ENCODE measurements around the gene DDRGK1. TPM values are rescaled to one million over a fixed set of nuclear protein-coding genes. Genes with fewer than 3 reads are reported as not detected.

The DDRGK1 gene
- total RNA-seq, 1 experiment from 2014 or later: 22.0 TPM

DNA sequence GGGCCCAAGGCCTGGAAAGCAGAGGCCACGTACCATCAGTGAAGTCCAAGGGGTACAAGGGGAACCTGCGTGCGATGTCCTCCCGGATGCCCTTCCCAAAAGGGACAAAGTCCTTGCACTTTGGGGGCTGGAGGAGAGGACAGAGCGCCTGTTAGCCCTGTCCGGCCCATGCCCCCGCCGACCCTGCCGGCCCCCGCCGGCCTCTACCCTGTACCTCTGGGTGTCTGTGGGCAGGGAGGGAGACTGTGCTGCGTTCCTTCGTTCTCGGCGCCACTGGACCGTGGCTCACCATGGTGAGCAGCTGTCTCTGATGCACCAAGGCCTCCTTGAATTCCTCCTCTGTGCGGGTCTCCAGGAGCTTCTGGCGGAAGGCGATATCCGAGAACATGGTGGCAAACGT lies 26.6 kb upstream of the DDRGK1 start:
- Histone ChIP-seq H3K9me2 (replicated peaks; ENCODE audit: insufficient read depth, low read length) (no peaks in the 10 kb centered on the region), H3K9ac (ENCODE audit: low read length) (no peak overlapping the region), H3K9me3 (ENCODE audit: low read length) (no peaks in the 10 kb centered on the region), H2AFZ (ENCODE audit: low read length) (no peak overlapping the region), H4K20me1 (ENCODE audit: insufficient read depth, low read depth, low read length) (no peaks in the 10 kb centered on the region), H3K27me3 (ENCODE audit: low read length) (no peaks in the 10 kb centered on the region), H3K4me2 (ENCODE audit: low read depth, low read length, poor library complexity, severe bottlenecking) (no peak overlapping the region), H3K4me1 (ENCODE audit: low read length) (no peaks in the 10 kb centered on the region), H3K27ac (ENCODE audit: low read length) (no peak overlapping the region), H3K4me3 (ENCODE audit: low read length) (no peak overlapping the region), H3K79me2 (ENCODE audit: low read length) (no peaks in the 10 kb centered on the region), H3K36me3 (ENCODE audit: insufficient read depth, low read length) (no peaks in the 10 kb centered on the region)
- no peak for DNase-seq

DNA sequence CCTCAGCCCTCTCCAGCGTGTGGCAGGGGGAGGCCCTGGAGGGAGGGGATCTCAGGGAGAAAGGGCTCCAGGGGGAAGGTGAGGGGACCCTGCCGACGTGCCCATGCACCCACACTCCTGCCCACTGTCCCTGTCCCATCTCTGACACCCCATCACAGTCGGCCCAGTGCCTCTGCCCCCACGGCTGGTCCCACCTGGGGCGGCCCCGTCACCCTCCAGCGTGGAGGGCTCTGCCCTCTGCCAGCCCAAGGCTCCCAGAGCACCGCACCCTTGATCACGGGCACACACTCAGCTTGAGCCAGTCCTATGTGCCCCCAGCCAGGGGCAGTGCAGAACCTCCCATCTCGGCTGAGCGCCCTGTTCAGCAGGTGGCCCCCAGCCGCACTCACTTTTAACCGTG lies 25.3 kb upstream of the DDRGK1 start:
- H3K27ac ChIP-seq (ENCODE audit: low read length): no peak overlapping the region
- no peaks in the 10 kb centered on the region for H3K9me2 ChIP-seq (replicated peaks; ENCODE audit: insufficient read depth, low read length)
- no peak overlapping the region for H3K4me3 ChIP-seq (ENCODE audit: low read length)
- no peaks in the 10 kb centered on the region for H3K36me3 ChIP-seq (ENCODE audit: insufficient read depth, low read length)
- no peak overlapping the region for H3K4me2 ChIP-seq (ENCODE audit: low read depth, low read length, poor library complexity, severe bottlenecking)
- DNase-seq: no peak
- no peaks in the 10 kb centered on the region for H3K4me1 ChIP-seq (ENCODE audit: low read length)
- no peaks in the 10 kb centered on the region for H3K9me3 ChIP-seq (ENCODE audit: low read length)
- H2AFZ ChIP-seq (ENCODE audit: low read length): no peak overlapping the region
- H4K20me1 ChIP-seq (ENCODE audit: insufficient read depth, low read depth, low read length): no peaks in the 10 kb centered on the region
- H3K9ac ChIP-seq (ENCODE audit: low read length): no peak overlapping the region
- no peaks in the 10 kb centered on the region for H3K27me3 ChIP-seq (ENCODE audit: low read length)
- H3K79me2 ChIP-seq (ENCODE audit: low read length): no peaks in the 10 kb centered on the region

DNA sequence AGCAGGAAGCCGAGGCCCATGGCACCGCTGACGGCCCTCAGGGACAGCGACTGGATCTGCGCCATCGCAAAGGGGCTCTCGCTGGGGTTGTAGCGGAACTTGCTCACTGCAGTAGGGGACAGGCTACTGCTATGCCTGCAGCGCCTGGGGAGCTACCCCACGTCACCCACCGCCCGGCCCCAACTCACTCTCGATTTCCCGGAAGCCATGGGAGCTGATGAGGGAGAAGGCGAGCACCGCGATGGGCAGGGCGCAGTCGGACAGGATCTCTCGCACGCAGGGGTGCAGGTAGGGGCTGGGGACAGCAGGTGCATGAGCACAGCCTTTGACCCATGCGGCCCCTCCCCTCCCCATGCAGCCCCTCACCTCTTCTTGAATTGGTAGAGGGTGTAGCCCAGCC lies 24.7 kb upstream of the DDRGK1 start:
- no peak for DNase-seq
- no peaks in the 10 kb centered on the region for H3K27me3 ChIP-seq (ENCODE audit: low read length)
- H3K4me2 ChIP-seq (ENCODE audit: low read depth, low read length, poor library complexity, severe bottlenecking): no peak overlapping the region
- H4K20me1 ChIP-seq (ENCODE audit: insufficient read depth, low read depth, low read length): no peaks in the 10 kb centered on the region
- H3K27ac ChIP-seq (ENCODE audit: low read length): no peak overlapping the region
- no peak overlapping the region for H3K4me3 ChIP-seq (ENCODE audit: low read length)
- H2AFZ ChIP-seq (ENCODE audit: low read length): no peak overlapping the region
- no peaks in the 10 kb centered on the region for H3K9me2 ChIP-seq (replicated peaks; ENCODE audit: insufficient read depth, low read length)
- H3K79me2 ChIP-seq (ENCODE audit: low read length): no peaks in the 10 kb centered on the region
- no peaks in the 10 kb centered on the region for H3K9me3 ChIP-seq (ENCODE audit: low read length)
- no peaks in the 10 kb centered on the region for H3K4me1 ChIP-seq (ENCODE audit: low read length)
- H3K36me3 ChIP-seq (ENCODE audit: insufficient read depth, low read length): no peaks in the 10 kb centered on the region
- H3K9ac ChIP-seq (ENCODE audit: low read length): no peak overlapping the region

DNA sequence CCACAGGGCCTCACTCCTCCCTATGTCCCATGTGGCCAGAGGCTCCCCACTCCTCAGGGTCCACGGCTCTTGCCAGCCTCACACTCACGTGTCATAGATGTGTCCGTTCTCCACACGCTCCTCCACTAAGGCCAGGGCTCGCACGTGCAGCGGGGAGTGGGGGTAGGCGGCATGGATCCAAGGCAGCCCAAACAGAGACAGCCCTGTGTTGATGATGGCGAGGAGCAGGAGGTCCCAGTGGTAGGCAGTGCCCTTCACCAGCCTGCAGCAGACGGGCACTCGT lies 24.2 kb upstream of the DDRGK1 start:
- Histone ChIP-seq H3K4me1 (ENCODE audit: low read length) (no peaks in the 10 kb centered on the region), H4K20me1 (ENCODE audit: insufficient read depth, low read depth, low read length) (no peaks in the 10 kb centered on the region), H3K79me2 (ENCODE audit: low read length) (no peaks in the 10 kb centered on the region), H3K9ac (ENCODE audit: low read length) (no peak overlapping the region), H2AFZ (ENCODE audit: low read length) (no peak overlapping the region), H3K27me3 (ENCODE audit: low read length) (no peaks in the 10 kb centered on the region), H3K9me3 (ENCODE audit: low read length) (no peaks in the 10 kb centered on the region), H3K4me3 (ENCODE audit: low read length) (no peak overlapping the region), H3K27ac (ENCODE audit: low read length) (no peak overlapping the region), H3K9me2 (replicated peaks; ENCODE audit: insufficient read depth, low read length) (no peaks in the 10 kb centered on the region), H3K36me3 (ENCODE audit: insufficient read depth, low read length) (no peaks in the 10 kb centered on the region), H3K4me2 (ENCODE audit: low read depth, low read length, poor library complexity, severe bottlenecking) (no peak overlapping the region)
- DNase-seq: no peak

DNA sequence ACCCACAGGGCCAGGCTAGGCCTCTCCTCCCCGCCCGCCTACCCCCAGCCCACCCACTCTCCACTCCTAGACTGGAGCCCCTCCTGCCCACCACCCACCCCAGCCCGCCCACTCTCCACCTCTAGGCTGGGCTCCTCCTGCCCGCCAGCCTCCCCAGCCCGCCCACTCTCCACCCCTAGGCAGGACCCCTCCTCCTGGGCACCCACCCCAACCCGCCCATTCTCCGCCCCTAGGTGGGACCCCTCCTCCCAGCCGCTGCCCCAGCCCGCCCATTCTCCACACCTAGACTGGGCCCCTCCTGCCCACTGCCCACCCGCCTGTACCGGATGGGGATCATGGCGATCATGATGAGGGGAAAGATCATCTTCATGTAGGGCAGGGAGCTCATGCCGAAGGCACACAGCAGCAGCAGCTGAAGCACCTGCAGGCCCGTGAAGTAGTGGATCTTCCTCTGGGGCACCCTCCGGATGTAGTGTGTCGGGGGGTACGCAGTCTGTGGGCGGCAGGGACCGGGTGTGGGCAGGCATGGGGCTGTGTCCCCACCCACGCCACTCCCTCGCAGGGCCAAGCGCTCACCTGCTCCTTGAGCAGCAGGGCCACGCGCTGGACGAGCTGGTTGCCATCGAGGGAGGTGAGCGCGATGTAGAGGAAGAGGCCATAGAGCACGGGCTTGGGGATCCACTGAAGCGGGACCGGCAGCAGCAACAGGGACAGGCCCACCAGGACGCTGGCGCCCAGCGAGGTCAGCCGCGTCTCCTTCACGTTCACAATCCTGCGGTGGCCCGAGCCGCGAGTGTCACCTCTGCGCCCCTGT lies 23.7 kb upstream of the DDRGK1 start:
- H3K27me3 ChIP-seq (ENCODE audit: low read length): no peaks in the 10 kb centered on the region
- no peaks in the 10 kb centered on the region for H3K9me3 ChIP-seq (ENCODE audit: low read length)
- H3K36me3 ChIP-seq (ENCODE audit: insufficient read depth, low read length): no peaks in the 10 kb centered on the region
- no peak overlapping the region for H3K4me3 ChIP-seq (ENCODE audit: low read length)
- H2AFZ ChIP-seq (ENCODE audit: low read length): no peak overlapping the region
- H3K27ac ChIP-seq (ENCODE audit: low read length): no peak overlapping the region
- no peak for DNase-seq
- no peaks in the 10 kb centered on the region for H3K4me1 ChIP-seq (ENCODE audit: low read length)
- H3K9me2 ChIP-seq (replicated peaks; ENCODE audit: insufficient read depth, low read length): no peaks in the 10 kb centered on the region
- no peaks in the 10 kb centered on the region for H3K79me2 ChIP-seq (ENCODE audit: low read length)
- H3K9ac ChIP-seq (ENCODE audit: low read length): no peak overlapping the region
- no peaks in the 10 kb centered on the region for H4K20me1 ChIP-seq (ENCODE audit: insufficient read depth, low read depth, low read length)
- no peak overlapping the region for H3K4me2 ChIP-seq (ENCODE audit: low read depth, low read length, poor library complexity, severe bottlenecking)

DNA sequence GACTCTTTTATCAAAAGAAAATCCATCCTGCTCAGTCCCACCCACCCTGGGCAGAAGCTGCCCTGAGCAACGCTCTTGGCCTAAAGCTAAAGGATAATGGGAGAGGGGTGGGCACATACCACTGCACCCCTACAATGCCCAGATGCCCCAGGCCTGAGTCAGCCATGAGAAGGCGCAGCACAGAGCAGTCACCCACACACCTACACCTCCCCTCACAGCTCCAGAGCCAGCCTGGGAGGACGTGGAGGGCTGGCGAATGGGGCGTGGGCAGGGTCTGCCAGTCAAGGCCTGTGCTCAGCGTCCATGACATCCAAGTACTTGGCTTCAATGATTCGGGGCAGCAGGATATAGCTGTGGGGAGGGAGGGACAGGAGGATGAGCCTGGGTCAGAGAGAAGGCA lies 23.0 kb upstream of the DDRGK1 start:
- no peak for DNase-seq
- Histone ChIP-seq H3K4me3 (ENCODE audit: low read length) (no peak overlapping the region), H3K9me3 (ENCODE audit: low read length) (no peaks in the 10 kb centered on the region), H3K4me1 (ENCODE audit: low read length) (no peaks in the 10 kb centered on the region), H3K36me3 (ENCODE audit: insufficient read depth, low read length) (no peaks in the 10 kb centered on the region), H3K79me2 (ENCODE audit: low read length) (no peaks in the 10 kb centered on the region), H3K27ac (ENCODE audit: low read length) (no peak overlapping the region), H2AFZ (ENCODE audit: low read length) (no peak overlapping the region), H3K4me2 (ENCODE audit: low read depth, low read length, poor library complexity, severe bottlenecking) (no peak overlapping the region), H4K20me1 (ENCODE audit: insufficient read depth, low read depth, low read length) (no peaks in the 10 kb centered on the region), H3K9ac (ENCODE audit: low read length) (no peak overlapping the region), H3K27me3 (ENCODE audit: low read length) (no peaks in the 10 kb centered on the region), H3K9me2 (replicated peaks; ENCODE audit: insufficient read depth, low read length) (no peaks in the 10 kb centered on the region)

DNA sequence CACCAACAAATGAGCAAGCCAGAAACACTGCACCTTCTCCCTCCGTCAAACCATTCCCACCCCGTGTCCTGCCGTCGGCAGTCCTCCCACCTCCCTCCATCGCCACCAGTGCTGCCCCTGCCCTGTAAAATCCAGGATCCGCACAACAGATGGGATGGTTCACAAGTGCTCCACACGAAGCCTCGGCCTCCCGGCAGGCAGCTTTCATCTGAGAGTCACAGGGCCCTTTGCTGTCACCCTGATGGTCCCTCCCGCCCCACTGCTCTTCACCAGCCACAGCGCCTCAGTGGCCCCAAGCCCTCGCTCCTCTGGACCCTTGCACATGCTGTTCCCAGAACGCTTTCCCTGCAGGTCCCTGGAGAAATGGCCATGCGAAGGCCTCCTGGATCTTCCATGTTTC lies 22.4 kb upstream of the DDRGK1 start:
- Histone ChIP-seq H3K27ac (ENCODE audit: low read length) (no peak overlapping the region), H3K79me2 (ENCODE audit: low read length) (no peaks in the 10 kb centered on the region), H3K27me3 (ENCODE audit: low read length) (no peaks in the 10 kb centered on the region), H2AFZ (ENCODE audit: low read length) (no peak overlapping the region), H3K9me3 (ENCODE audit: low read length) (no peaks in the 10 kb centered on the region), H3K4me3 (ENCODE audit: low read length) (no peak overlapping the region), H3K4me2 (ENCODE audit: low read depth, low read length, poor library complexity, severe bottlenecking) (no peak overlapping the region), H3K36me3 (ENCODE audit: insufficient read depth, low read length) (no peaks in the 10 kb centered on the region), H3K9ac (ENCODE audit: low read length) (no peak overlapping the region), H3K4me1 (ENCODE audit: low read length) (no peaks in the 10 kb centered on the region), H3K9me2 (replicated peaks; ENCODE audit: insufficient read depth, low read length) (no peaks in the 10 kb centered on the region), H4K20me1 (ENCODE audit: insufficient read depth, low read depth, low read length) (no peaks in the 10 kb centered on the region)
- no peak for DNase-seq

DNA sequence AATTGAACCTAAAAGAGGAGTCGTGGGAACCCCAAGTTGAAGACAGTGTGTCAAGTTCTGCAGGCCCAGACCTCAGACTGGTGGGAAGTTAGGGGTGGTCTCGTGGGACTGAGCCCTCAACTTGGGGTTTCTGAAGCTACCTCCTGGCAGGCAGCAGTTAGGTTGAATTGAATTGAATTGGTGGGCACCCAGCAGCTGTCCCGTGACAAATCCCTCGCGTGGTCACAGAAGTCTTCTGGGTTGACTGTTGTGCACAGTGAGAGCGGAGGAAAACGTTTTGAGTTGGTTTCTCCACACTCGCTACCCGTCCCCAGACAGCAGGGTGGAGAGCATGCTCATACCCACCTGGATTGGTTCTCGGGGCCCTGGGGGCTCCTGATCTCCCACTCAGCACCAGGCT lies 21.6 kb upstream of the DDRGK1 start:
- Histone ChIP-seq H4K20me1 (ENCODE audit: insufficient read depth, low read depth, low read length) (no peaks in the 10 kb centered on the region), H3K9me3 (ENCODE audit: low read length) (no peaks in the 10 kb centered on the region), H3K27ac (ENCODE audit: low read length) (no peak overlapping the region), H3K9ac (ENCODE audit: low read length) (no peak overlapping the region), H3K4me3 (ENCODE audit: low read length) (no peak overlapping the region), H3K36me3 (ENCODE audit: insufficient read depth, low read length) (no peaks in the 10 kb centered on the region), H2AFZ (ENCODE audit: low read length) (no peak overlapping the region), H3K79me2 (ENCODE audit: low read length) (no peaks in the 10 kb centered on the region), H3K4me2 (ENCODE audit: low read depth, low read length, poor library complexity, severe bottlenecking) (no peak overlapping the region), H3K27me3 (ENCODE audit: low read length) (no peaks in the 10 kb centered on the region), H3K9me2 (replicated peaks; ENCODE audit: insufficient read depth, low read length) (no peaks in the 10 kb centered on the region), H3K4me1 (ENCODE audit: low read length) (no peaks in the 10 kb centered on the region)
- DNase-seq: no peak
